Skin of body (tissue), 2 donors: ENCODE results near the gene NOTCH1. TPM values are rescaled to one million over a fixed set of nuclear protein-coding genes. Genes with fewer than 3 reads are reported as not detected.

Experiments used
- DNase-seq: peaks from one replicate; lab custom pipeline; 2025; lab: John Stamatoyannopoulos, UW
- total RNA-seq: library from RNA; depleted of rRNA; stranded (reverse); fragments of >200 nt; gene quantifications from one replicate; pipeline ENCODE4 v1.2.3, GENCODE V29; 2014

The NOTCH1 gene
- total RNA-seq, 1 donor from 2014 or later = 47.7 TPM

GRCh38 chr9:136517950-136518349, 27.9 kb downstream of the NOTCH1 start:
- no peak for DNase-seq

GRCh38 chr9:136517012-136517743, 28.7 kb downstream of the NOTCH1 start:
- no peak for DNase-seq

GRCh38 chr9:136516191-136516654, 29.6 kb downstream of the NOTCH1 start:
- DNase-seq = no peak

GRCh38 chr9:136515276-136515675, 30.6 kb downstream of the NOTCH1 start:
- no peak for DNase-seq

GRCh38 chr9:136514022-136514714, 31.7 kb downstream of the NOTCH1 start:
- no peak for DNase-seq

- DNase-seq = no peak
These were observed 32.7 kb downstream of the NOTCH1 start for GRCh38 chr9:136513191-136513590.

- DNase-seq = no peak
These were observed 33.2 kb downstream of the NOTCH1 start for GRCh38 chr9:136512651-136513071.

GRCh38 chr9:136511670-136512592, 33.9 kb downstream of the NOTCH1 start:
- DNase-seq = peak; percentile 31

- DNase-seq = no peak
These were observed 34.6 kb downstream of the NOTCH1 start for GRCh38 chr9:136511144-136511669.

GRCh38 chr9:136510561-136510960, 35.3 kb downstream of the NOTCH1 start:
- DNase-seq = no peak

GRCh38 chr9:136509549-136509948, 36.3 kb downstream of the NOTCH1 start:
- DNase-seq = no peak

GRCh38 chr9:136508729-136509500, 36.9 kb downstream of the NOTCH1 start:
- no peak for DNase-seq

- DNase-seq = no peak
These were observed 37.9 kb downstream of the NOTCH1 start for GRCh38 chr9:136507992-136508375.

- DNase-seq = no peak
These were observed 38.4 kb downstream of the NOTCH1 start for GRCh38 chr9:136507221-136507991.

- no peak for DNase-seq
These were observed 39.4 kb downstream of the NOTCH1 start for GRCh38 chr9:136506425-136506824.

- DNase-seq = no peak
These were observed 40.1 kb downstream of the NOTCH1 start for GRCh38 chr9:136505406-136506403.

- DNase-seq = no peak
These were observed 41.1 kb downstream of the NOTCH1 start for GRCh38 chr9:136504512-136505348.
